Naive B cell (primary cell): ENCODE measurements around the gene H1-8. TPM values are rescaled to one million over a fixed set of nuclear protein-coding genes. Genes with fewer than 3 reads are reported as not detected.

Source experiments
- ATAC-seq, 2 donors: fragments of 150-1000 bp; cut with Tn5 transposase; 2 replicates each; pipeline ENCODE4 v1.10.0; 2021; ENCODE audit warnings: low read depth in 2 of 2, mild to moderate bottlenecking in 2 of 2, moderate library complexity in 2 of 2
- DNase-seq: peaks from one replicate; pipeline ENCODE4 v3.0.0; 2022
- H3K27ac Mint-ChIP-seq, 6 donors: one replicate each; pipeline ENCODE4 v1.8.0; 2020 to 2022; ENCODE audit warnings: mild to moderate bottlenecking in 6 of 6, mixed read lengths in 6 of 6, moderate library complexity in 5 of 6, inconsistent platforms in 2 of 6
- H3K27me3 Mint-ChIP-seq, 3 donors: one replicate each; pipeline ENCODE4 v1.8.0; 2021 to 2022; ENCODE audit warnings: mixed read lengths in 3 of 3, mild to moderate bottlenecking in 1 of 3
- H3K36me3 Mint-ChIP-seq, 2 donors: one replicate each; pipeline ENCODE4 v1.8.0; 2020 to 2022; ENCODE audit warnings: mixed read lengths in 2 of 2, inconsistent platforms in 1 of 2, mild to moderate bottlenecking in 1 of 2
- H3K4me1 Mint-ChIP-seq, 3 donors: one replicate each; pipeline ENCODE4 v1.8.0; 2020 to 2022; ENCODE audit warnings: mixed read lengths in 3 of 3, inconsistent platforms in 1 of 3, mild to moderate bottlenecking in 1 of 3, moderate library complexity in 1 of 3
- H3K4me3 Mint-ChIP-seq, 8 donors: one replicate each; pipeline ENCODE4 v1.8.0; 2020 to 2022; ENCODE audit warnings: mild to moderate bottlenecking in 8 of 8, mixed read lengths in 8 of 8, moderate library complexity in 8 of 8, inconsistent platforms in 2 of 8
- H3K9me3 Mint-ChIP-seq, 7 donors: one replicate each; pipeline ENCODE4 v1.8.0; 2020 to 2022; ENCODE audit warnings: mixed read lengths in 7 of 7, mild to moderate bottlenecking in 5 of 7, inconsistent platforms in 2 of 7, moderate library complexity in 1 of 7
- polyA plus RNA-seq, 6 donors: library from polyadenylated mRNA; unstranded; fragments of 300-500 nt; fragmentation: Illumina TruSeq; gene quantifications; one replicate each; pipeline ENCODE4 v1.2.3, GENCODE V29; 2021; ENCODE audit warnings: low read depth in 6 of 6

The H1-8 gene
- polyA plus RNA-seq, 6 donors from 2014 or later: not detected

DNA sequence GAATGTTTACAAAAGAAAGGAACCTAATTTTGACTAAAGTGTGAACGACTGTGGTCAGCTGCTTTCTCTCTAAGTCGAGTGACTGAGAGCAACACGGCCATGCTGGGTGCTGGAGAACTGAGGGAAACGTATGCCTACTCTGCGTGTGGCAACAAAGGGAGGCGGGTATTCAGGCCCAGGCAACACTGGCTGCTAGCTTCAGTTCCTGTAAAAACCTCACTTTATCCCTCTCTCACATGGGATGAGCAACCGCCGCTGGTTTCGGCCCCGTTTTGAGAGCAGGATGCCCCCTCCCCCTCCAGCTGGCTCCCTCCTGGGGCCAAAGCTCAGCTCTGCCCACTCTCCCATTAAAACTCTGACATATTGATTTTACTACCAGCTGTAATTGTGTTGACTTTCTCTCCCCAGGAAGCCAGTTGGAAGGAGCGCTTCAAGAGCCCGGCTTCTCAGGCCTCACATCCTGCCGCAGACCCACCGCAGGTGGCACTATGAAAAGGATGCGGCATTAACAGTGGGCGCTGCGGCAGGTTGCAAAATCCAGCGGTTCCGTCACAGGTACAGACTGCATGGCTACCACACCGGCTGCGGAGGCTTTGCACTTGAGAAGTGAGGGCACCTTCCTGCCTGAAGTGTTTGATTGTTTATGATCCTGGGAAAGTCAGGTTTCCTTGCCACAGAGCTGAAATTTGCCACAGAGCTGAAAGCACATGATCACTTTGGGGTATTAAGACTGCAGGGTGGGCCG, 50.8 kb downstream of the H1-8 start:
- peaks cover 15 to 27% (median 23%) of the 10 kb centered on the region in 3 donors for H3K4me1 Mint-ChIP-seq
- peak overlapping the region in 7 of 8 donors; percentile 43 to 90 (median 69) for H3K4me3 Mint-ChIP-seq
- peak; percentile 42 to 51 for ATAC-seq
- peaks cover 13 to 39% (median 20%) of the 10 kb centered on the region in 3 donors for H3K27me3 Mint-ChIP-seq
- no peak for DNase-seq
- H3K9me3 Mint-ChIP-seq: no peaks in the 10 kb centered on the region
- H3K36me3 Mint-ChIP-seq: no peaks in the 10 kb centered on the region
- H3K27ac Mint-ChIP-seq: peak overlapping the region in 4 of 6 donors; percentile 23 to 86 (median 34)

DNA sequence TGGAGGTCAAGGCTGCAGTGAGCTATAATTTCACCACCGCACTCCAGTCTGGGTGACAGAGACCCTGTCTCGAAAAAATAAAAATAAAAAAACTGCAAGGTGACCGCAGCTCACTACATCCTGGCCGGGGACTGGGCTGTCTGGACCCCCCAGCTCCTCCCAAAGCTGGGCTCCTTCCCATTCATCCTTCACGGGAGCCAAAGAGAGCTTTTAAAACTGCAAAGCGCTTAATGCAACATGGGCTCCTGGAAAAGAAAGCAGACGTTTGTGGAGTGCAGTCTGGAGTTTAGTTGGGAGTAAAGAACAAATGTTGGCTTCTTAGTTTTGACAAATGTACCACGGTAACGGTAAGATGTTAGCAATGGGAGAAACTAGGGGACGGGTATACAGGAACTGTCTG, 51.4 kb downstream of the H1-8 start:
- no peak for ATAC-seq
- Mint-ChIP-seq H3K27ac (no peak overlapping the region), H3K4me3 (peak overlapping the region in 3 of 8 donors; percentile 26 to 69 (median 49)), H3K9me3 (no peaks in the 10 kb centered on the region), H3K36me3 (no peaks in the 10 kb centered on the region), H3K27me3 (peaks cover 13 to 39% (median 20%) of the 10 kb centered on the region in 3 donors), H3K4me1 (peaks cover 15 to 27% (median 23%) of the 10 kb centered on the region in 3 donors)
- DNase-seq: no peak

GRCh38 chr3:129594907-129595390, 52.0 kb downstream of the H1-8 start:
- Mint-ChIP-seq H3K4me1 (peaks cover 15 to 27% (median 23%) of the 10 kb centered on the region in 3 donors), H3K4me3 (peak overlapping the region in 1 of 8 donors; percentile 21), H3K9me3 (no peaks in the 10 kb centered on the region), H3K27ac (no peak overlapping the region), H3K36me3 (no peaks in the 10 kb centered on the region), H3K27me3 (peaks cover 13 to 39% (median 20%) of the 10 kb centered on the region in 3 donors)
- DNase-seq (no peak), ATAC-seq (no peak)

DNA sequence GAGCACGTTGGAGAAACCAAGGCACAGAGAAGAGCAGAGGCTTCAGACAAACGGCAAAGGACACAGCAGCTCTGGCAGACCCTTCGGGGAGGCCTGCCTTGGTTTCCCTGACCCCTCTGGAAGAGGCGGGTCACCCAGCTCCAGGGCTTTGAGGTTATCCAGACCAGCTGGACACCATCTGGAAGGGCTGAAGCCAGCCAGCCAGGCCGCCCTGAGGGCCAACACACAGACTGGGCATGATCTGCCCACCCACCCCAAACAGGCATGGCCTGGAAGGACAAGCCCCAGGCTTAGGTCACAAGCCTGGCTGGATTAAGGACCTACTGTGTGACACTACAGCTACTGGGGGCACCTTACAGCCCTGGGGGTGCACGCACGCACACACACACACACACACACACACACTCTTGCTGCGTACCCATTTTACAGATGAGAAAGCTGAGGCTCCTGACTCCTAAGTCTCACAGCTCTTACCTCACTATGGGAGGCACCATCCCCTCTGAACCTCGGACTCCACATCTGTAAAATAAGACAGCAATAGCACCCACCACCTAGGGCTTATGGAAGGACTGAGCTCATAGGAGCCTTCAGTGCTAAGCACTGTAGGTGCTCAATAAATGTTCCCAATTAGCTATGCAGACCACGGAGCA, 52.7 kb downstream of the H1-8 start:
- DNase-seq (no peak), ATAC-seq (no peak)
- no peak overlapping the region for H3K27ac Mint-ChIP-seq
- H3K36me3 Mint-ChIP-seq: no peaks in the 10 kb centered on the region
- peaks cover 13 to 39% (median 20%) of the 10 kb centered on the region in 3 donors for H3K27me3 Mint-ChIP-seq
- no peaks in the 10 kb centered on the region for H3K9me3 Mint-ChIP-seq
- H3K4me3 Mint-ChIP-seq: no peak overlapping the region
- peaks cover 15 to 27% (median 23%) of the 10 kb centered on the region in 3 donors for H3K4me1 Mint-ChIP-seq

DNA sequence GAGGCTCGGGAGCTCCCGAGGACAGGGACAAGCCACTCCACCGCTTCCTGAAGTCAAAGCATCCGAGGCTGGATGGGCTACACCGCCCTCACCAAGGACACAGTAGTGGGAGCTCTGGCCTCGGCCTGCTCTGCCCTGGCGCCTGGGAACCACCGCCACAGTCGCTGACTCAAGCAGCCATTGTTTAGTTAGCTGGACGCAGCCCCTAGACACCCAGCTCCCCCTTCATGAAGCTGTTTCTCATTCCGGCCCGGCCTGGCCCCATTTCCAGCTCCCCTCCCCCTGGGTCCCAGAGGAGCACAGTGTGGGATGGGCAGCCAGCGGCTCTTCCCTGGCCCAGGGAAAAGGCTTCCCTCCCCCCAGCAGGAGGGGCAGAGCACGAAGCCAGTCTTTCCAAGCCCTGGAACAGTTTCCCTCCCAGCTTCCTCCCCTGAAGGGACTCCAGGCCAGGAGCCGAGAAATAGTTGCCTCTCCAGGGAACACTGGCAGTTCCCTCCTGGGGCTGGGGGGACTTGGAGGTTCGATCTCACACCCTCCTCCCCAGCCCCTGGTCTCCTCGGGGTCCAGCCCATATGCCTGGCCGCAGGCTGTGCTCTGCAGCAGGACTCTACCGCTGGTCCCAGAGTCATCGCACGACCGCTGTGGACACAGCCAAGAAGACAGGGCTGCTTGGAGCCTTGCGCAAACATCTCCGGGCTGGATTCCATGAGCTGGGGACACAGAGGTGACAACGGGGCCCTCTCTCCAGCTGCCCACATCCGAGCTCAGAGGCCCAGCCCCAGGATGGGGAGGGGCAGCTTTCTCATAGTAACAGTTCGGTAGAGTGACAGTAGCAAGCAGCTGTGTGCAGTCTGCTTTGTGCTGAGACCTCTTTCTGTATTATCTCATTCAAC, 53.5 kb downstream of the H1-8 start:
- no peak for DNase-seq
- Mint-ChIP-seq H3K27me3 (peaks cover 11 to 39% (median 20%) of the 10 kb centered on the region in 3 donors), H3K27ac (no peak overlapping the region), H3K4me1 (peaks cover 15 to 27% (median 23%) of the 10 kb centered on the region in 3 donors), H3K9me3 (no peaks in the 10 kb centered on the region), H3K36me3 (no peaks in the 10 kb centered on the region), H3K4me3 (no peak overlapping the region)
- ATAC-seq: no peak

GRCh38 chr3:129597087-129597999, 54.4 kb downstream of the H1-8 start:
- H3K9me3 Mint-ChIP-seq: no peaks in the 10 kb centered on the region
- H3K27ac Mint-ChIP-seq: peak overlapping the region in 1 of 6 donors; percentile 21
- H3K4me1 Mint-ChIP-seq: peaks cover 15 to 21% (median 17%) of the 10 kb centered on the region in 3 donors
- DNase-seq: no peak
- peaks cover 8 to 33% (median 20%) of the 10 kb centered on the region in 3 donors for H3K27me3 Mint-ChIP-seq
- H3K4me3 Mint-ChIP-seq: no peak overlapping the region
- no peak for ATAC-seq
- H3K36me3 Mint-ChIP-seq: no peaks in the 10 kb centered on the region

GRCh38 chr3:129598000-129598381, 55.0 kb downstream of the H1-8 start:
- H3K36me3 Mint-ChIP-seq: no peaks in the 10 kb centered on the region
- no peak overlapping the region for H3K4me3 Mint-ChIP-seq
- H3K9me3 Mint-ChIP-seq: no peaks in the 10 kb centered on the region
- DNase-seq (no peak), ATAC-seq (no peak)
- H3K27ac Mint-ChIP-seq: peak overlapping the region in 1 of 6 donors; percentile 79
- H3K4me1 Mint-ChIP-seq: peaks cover 14 to 16% (median 14%) of the 10 kb centered on the region in 3 donors
- peaks cover 13 to 32% (median 20%) of the 10 kb centered on the region in 3 donors for H3K27me3 Mint-ChIP-seq

- peaks cover 9 to 11% (median 9%) of the 10 kb centered on the region in 3 donors for H3K4me1 Mint-ChIP-seq
- peak overlapping the region in 1 of 6 donors; percentile 79 for H3K27ac Mint-ChIP-seq
- no peaks in the 10 kb centered on the region for H3K36me3 Mint-ChIP-seq
Measured at GRCh38 chr3:129598484-129598883, 55.5 kb downstream of the H1-8 start.

DNA sequence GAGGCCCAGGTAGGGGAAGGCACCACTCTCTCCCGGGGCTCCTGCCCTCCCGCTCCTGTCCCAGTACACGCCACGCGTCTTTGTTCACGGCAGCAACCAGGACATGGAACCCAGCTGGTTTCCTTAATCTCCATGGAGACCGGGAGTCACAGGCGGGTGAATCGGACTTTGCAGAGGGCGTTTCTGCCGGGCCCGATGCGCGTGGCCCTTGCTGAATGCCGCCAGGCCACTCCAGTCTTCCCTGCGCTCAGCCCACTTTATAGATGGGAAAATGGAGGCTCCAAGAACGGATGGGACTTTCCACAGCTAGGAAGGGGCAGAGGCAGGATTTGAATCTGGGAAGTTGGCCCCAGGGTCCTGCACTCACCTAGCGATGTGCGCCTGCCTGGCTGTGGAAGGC, 56.1 kb downstream of the H1-8 start:
- H3K27ac Mint-ChIP-seq: peak overlapping the region in 1 of 6 donors; percentile 44
- peaks cover 13 to 26% (median 13%) of the 10 kb centered on the region in 3 donors for H3K27me3 Mint-ChIP-seq
- no peaks in the 10 kb centered on the region for H3K36me3 Mint-ChIP-seq
- H3K4me3 Mint-ChIP-seq: no peak overlapping the region
- H3K9me3 Mint-ChIP-seq: no peaks in the 10 kb centered on the region
- ATAC-seq (no peak), DNase-seq (no peak)
- peaks cover 3 to 7% (median 4%) of the 10 kb centered on the region in 3 donors for H3K4me1 Mint-ChIP-seq

More at GRCh38 chr3:129598484-129598883, 55.5 kb downstream of the H1-8 start:
- Mint-ChIP-seq H3K4me3 (no peak overlapping the region), H3K27me3 (peaks cover 13 to 27% (median 15%) of the 10 kb centered on the region in 3 donors), H3K9me3 (no peaks in the 10 kb centered on the region)
- ATAC-seq (no peak), DNase-seq (no peak)

DNA sequence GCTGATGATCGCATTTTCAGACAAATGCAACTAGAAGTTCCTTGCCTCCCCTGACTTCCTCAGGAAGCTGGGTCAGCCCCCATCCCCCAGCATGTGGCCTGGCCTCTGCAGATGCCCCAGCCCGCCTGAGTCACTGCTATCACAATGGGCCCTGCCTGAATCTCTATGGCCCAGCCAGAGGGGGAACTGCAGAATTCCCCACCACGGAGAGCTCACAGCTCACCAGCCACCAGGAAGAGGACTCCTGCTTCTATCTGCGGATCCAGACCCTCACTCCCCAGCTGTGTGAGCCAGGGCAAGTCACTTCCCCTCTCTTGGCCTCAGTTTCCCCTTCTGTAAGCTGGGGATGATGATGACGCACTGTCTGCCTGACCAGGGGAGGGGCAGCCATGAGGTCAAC, 56.6 kb downstream of the H1-8 start:
- H3K9me3 Mint-ChIP-seq: no peaks in the 10 kb centered on the region
- no peak overlapping the region for H3K4me3 Mint-ChIP-seq
- H3K27me3 Mint-ChIP-seq: peaks cover 17 to 27% (median 17%) of the 10 kb centered on the region in 3 donors
- ATAC-seq: no peak
- H3K4me1 Mint-ChIP-seq: peaks cover 0 to 5% (median 3%) of the 10 kb centered on the region in 3 donors
- H3K36me3 Mint-ChIP-seq: no peaks in the 10 kb centered on the region
- no peak for DNase-seq
- H3K27ac Mint-ChIP-seq: peak overlapping the region in 2 of 6 donors; percentile 44 to 59

- Mint-ChIP-seq H3K27ac (no peak overlapping the region), H3K27me3 (peaks cover 19 to 24% (median 22%) of the 10 kb centered on the region in 3 donors), H3K4me1 (peaks cover under 1 to 5% (median 3%) of the 10 kb centered on the region in 3 donors), H3K36me3 (no peaks in the 10 kb centered on the region), H3K4me3 (peak overlapping the region in 2 of 8 donors; percentile 52 to 65), H3K9me3 (no peaks in the 10 kb centered on the region)
- DNase-seq (no peak), ATAC-seq (no peak)
Measured at GRCh38 chr3:129600348-129600747, 57.4 kb downstream of the H1-8 start.
